ENCODE data around the gene NLRP6. TPM values are rescaled to one million over a fixed set of nuclear protein-coding genes. Genes with fewer than 3 reads are reported as not detected.

NLRP6 gene
- polyA plus RNA-seq, 3 donors = 0.10 to 0.51 (median 0.24) TPM

DNA sequence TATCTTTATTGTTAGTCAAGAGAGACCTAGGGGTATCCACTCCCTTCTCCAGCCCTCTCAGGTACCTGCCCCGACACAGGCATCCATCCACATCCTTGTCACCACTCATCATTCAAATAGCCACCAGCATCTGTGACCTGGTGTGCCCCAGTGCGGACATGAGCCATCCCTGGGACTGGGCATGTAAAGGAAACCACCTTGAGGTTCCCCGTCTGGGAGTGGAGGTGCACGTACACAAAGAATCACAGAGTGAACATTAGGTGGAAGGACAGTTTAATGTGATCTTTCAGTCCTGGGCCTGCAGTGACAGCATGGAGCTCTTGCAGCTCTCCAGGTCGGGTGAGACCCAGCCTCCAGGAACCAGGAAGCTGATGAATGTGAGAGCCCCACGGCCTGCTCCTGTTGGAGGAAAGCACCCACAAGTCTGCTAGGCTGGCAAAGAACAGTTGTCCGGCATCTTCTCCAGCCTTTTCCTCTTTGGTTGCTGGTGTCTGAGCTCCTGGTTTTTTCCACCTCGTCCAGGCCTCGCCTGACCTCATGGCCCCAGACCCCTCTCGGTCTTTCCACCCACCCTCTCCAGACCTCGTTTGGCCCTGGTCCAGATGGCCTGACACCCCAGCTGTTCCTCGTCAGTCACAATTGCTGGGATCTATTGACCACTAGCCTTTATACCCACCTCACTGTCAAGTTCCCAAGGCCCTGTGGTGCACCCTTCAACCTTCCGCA lies 24.9 kb upstream of the NLRP6 start:
- WGBS (ENCODE audit: insufficient coverage) = 87% methylated on average over 11 of the region's 13 CpGs
- H3K27ac ChIP-seq (ENCODE audit: low read depth in 1 of 2, low read length in 2 of 2) = peak overlapping the region in 1 of 2 donors; percentile 5
- Mint-ChIP-seq H3K27ac (no peak overlapping the region), H3K9me3 (no peaks in the 10 kb centered on the region), H3K36me3 (peaks cover 50 to 56% of the 10 kb centered on the region in 2 donors), H3K4me3 (no peak overlapping the region), H3K4me1 (peaks cover 6% of the 10 kb centered on the region), H3K27me3 (ENCODE audit: low read depth in 3 of 3) (peaks cover 0 to 4% (median 0%) of the 10 kb centered on the region in 3 donors)
- H4K20me1 ChIP-seq (ENCODE audit: insufficient read depth, low read length) = no peaks in the 10 kb centered on the region
- H3K79me2 ChIP-seq (ENCODE audit: insufficient read depth, low read length) = no peaks in the 10 kb centered on the region
- TF ChIP-seq, protein P1, sequence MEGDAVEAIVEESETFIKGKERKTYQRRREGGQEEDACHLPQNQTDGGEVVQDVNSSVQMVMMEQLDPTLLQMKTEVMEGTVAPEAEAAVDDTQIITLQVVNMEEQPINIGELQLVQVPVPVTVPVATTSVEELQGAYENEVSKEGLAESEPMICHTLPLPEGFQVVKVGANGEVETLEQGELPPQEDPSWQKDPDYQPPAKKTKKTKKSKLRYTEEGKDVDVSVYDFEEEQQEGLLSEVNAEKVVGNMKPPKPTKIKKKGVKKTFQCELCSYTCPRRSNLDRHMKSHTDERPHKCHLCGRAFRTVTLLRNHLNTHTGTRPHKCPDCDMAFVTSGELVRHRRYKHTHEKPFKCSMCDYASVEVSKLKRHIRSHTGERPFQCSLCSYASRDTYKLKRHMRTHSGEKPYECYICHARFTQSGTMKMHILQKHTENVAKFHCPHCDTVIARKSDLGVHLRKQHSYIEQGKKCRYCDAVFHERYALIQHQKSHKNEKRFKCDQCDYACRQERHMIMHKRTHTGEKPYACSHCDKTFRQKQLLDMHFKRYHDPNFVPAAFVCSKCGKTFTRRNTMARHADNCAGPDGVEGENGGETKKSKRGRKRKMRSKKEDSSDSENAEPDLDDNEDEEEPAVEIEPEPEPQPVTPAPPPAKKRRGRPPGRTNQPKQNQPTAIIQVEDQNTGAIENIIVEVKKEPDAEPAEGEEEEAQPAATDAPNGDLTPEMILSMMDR (IDR thresholded peaks at IDR 0.05) = no peak
- intact Hi-C loops (cut with micrococcal nuclease) = loop anchor here (5.0 kb wide), 4 partner anchors 34 to 104 kb away; partner anchors contain the start of genes IFITM2 (in 1 of the 2) and PGGHG (in 1 of the 2)
- H3K4me2 ChIP-seq (replicated peaks; ENCODE audit: extremely low read depth, low read length, poor library complexity, severe bottlenecking) = no peak overlapping the region
- H3K4me1 ChIP-seq (ENCODE audit: control insufficient read depth in 1 of 2, insufficient read depth in 2 of 2, low read length in 2 of 2) = no peaks in the 10 kb centered on the region
- peaks cover 53 to 55% of the 10 kb centered on the region in 2 donors for H3K36me3 ChIP-seq (replicated peaks in 1 of 2; ENCODE audit: control insufficient read depth in 1 of 2, insufficient read depth in 2 of 2, low read length in 2 of 2)
- no peak for DNase-seq
- no peaks in the 10 kb centered on the region for H3K27me3 ChIP-seq (ENCODE audit: control insufficient read depth in 2 of 2, insufficient read depth in 2 of 2, low read length in 2 of 2)
- no peak overlapping the region for H3K9ac ChIP-seq (ENCODE audit: insufficient read depth, low read length, poor library complexity, severe bottlenecking)
- no peak overlapping the region for H3K4me3 ChIP-seq (replicated peaks in 1 of 3; ENCODE audit: low read depth in 2 of 3, low read length in 3 of 3)
- no peak overlapping the region for H2AFZ ChIP-seq (ENCODE audit: insufficient read depth, low read depth, low read length, poor library complexity, severe bottlenecking)
- H3K9me3 ChIP-seq (replicated peaks in 1 of 2; ENCODE audit: control insufficient read depth in 1 of 2, insufficient read depth in 1 of 2, low read length in 2 of 2) = no peaks in the 10 kb centered on the region

DNA sequence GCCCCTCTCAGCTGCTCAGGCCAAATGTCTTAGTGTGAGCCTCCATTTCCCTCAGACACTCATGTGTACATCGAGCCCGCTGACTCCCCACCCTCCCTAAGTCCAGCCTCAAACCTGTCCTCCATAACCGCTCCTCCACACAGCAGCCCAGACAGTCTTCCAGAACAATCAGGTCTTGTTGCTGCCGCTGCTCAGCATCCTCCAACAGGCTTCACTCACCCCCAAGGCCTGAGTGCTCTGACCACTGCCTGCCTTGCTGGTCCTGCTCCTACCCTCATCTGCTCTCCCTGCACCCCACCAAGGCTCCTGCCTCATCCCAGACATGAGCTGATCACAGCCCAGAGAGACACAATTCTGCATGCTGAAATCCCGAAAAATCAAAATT lies 24.3 kb upstream of the NLRP6 start:
- Histone ChIP-seq H3K79me2 (ENCODE audit: insufficient read depth, low read length) (no peaks in the 10 kb centered on the region), H3K4me2 (replicated peaks; ENCODE audit: extremely low read depth, low read length, poor library complexity, severe bottlenecking) (no peak overlapping the region), H3K9me3 (replicated peaks in 1 of 2; ENCODE audit: control insufficient read depth in 1 of 2, insufficient read depth in 1 of 2, low read length in 2 of 2) (no peaks in the 10 kb centered on the region), H3K4me1 (ENCODE audit: control insufficient read depth in 1 of 2, insufficient read depth in 2 of 2, low read length in 2 of 2) (no peaks in the 10 kb centered on the region), H3K27me3 (ENCODE audit: control insufficient read depth in 2 of 2, insufficient read depth in 2 of 2, low read length in 2 of 2) (no peaks in the 10 kb centered on the region), H3K27ac (ENCODE audit: low read depth in 1 of 2, low read length in 2 of 2) (no peak overlapping the region), H3K4me3 (replicated peaks in 1 of 3; ENCODE audit: low read depth in 2 of 3, low read length in 3 of 3) (no peak overlapping the region), H3K36me3 (replicated peaks in 1 of 2; ENCODE audit: control insufficient read depth in 1 of 2, insufficient read depth in 2 of 2, low read length in 2 of 2) (peaks cover 48 to 49% of the 10 kb centered on the region in 2 donors), H4K20me1 (ENCODE audit: insufficient read depth, low read length) (no peaks in the 10 kb centered on the region), H2AFZ (ENCODE audit: insufficient read depth, low read depth, low read length, poor library complexity, severe bottlenecking) (no peak overlapping the region), H3K9ac (ENCODE audit: insufficient read depth, low read length, poor library complexity, severe bottlenecking) (no peak overlapping the region)
- TF ChIP-seq, protein P1 (IDR thresholded peaks at IDR 0.05) = no peak
- Mint-ChIP-seq H3K9me3 (no peaks in the 10 kb centered on the region), H3K27ac (peak overlapping the region in 1 of 7 donors; percentile 32), H3K4me3 (no peak overlapping the region), H3K27me3 (ENCODE audit: low read depth in 3 of 3) (peaks cover 0 to 4% (median 3%) of the 10 kb centered on the region in 3 donors), H3K4me1 (peaks cover 6% of the 10 kb centered on the region), H3K36me3 (peaks cover 45 to 51% of the 10 kb centered on the region in 2 donors)
- 96% methylated on average over 4 of the region's 5 CpGs for WGBS (ENCODE audit: insufficient coverage)
- intact Hi-C loops (cut with micrococcal nuclease) = loop anchor here (5.0 kb wide), 4 partner anchors 33 to 103 kb away; partner anchors contain the start of genes IFITM2 (in 1 of the 2) and PGGHG (in 1 of the 2)
- no peak for DNase-seq

Measured in CD14-positive monocyte (primary cell).